NCI-H1436 treated with DMSO at 0.1 percent for 48 hours (cell line): ENCODE data around the gene BSG.
"Not testable (repeated sequence)": the region's sequence is repeated elsewhere in the genome, so short reads cannot be mapped to it uniquely, and the experiment has no call there.

Experiments
- DNase-seq: peaks from one replicate; lab custom pipeline; 2025; lab: John Stamatoyannopoulos, UW

The BSG gene

DNA sequence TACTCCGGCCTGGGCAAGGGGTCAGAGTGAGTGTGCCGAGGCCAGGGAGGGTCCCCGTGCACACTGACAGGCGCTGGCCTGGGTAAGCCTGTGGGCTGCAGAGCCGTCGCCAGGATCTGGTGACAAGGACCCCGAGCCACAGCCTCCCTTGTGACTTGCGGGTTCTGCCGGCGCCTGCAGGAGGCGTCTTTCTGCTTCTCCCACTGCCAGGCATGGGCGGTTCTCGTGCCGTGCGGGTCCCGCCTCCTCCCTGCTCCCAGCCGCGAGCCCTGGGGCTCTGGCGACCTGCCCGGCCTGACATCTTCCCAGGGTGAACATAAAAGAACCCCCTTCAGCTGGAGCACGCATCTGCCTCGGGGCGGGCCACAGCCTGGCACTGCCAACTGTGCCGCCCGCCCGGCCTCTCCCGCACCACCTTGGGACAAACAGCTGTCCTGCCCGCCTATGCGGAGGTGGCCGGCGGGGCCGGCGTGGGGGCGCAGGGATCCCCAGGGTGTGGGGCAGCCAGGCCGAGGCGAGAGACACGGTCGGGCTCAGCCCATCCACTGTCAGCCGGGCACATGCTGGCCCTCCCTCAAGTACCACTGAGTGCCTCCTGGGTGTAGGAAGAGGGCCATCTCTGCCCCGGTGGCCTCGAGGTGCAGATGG, 15.8 kb downstream of the BSG start:
- peak; percentile 73 for DNase-seq

DNA sequence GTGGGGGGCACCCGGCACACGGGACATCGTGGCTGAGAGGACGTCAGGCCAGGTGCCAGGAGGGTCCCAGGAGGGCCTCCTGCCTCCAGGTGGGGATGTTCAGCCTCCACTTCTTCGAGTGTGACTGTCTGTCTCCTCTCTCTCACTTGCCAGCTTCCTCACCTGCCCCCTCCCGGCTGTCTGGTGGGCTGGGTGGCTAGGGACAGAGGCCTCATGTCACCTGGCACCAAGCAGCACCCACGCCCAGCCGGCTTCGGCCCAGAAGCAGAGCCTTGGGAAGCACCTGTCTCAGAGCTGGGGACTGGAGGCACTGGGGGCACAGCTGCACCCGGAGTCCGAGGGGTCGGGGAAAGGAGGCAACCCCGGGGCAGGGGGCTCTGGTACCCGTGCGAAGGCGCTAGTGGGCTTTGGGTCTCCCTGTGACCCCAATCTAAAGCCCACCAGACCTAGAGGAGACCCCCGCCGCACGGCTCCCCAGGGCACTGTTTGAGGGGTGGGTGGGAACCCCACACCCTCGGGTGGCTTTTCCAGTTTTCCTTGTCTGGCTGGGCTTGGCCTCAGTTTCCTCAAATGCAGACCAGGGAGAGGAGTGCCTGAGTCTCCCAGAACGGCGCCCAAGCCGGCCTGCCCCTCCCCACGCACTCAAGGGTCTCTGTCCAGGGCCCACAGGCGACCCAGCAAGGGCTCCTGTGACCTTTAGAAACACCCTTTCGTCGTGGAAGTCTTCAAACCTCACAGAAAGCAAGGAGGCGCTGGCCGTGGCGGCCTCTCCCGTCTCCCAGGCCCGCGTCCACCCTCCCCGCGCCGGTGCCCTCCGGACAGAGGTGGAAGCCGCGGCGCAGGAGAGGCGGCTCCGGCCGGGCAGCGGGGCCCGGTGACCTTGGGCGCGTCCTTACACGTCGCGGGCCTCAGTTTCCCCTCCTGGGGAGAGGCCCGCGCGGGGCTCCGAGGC, 16.6 kb downstream of the BSG start:
- DNase-seq: peak; percentile 31

DNA sequence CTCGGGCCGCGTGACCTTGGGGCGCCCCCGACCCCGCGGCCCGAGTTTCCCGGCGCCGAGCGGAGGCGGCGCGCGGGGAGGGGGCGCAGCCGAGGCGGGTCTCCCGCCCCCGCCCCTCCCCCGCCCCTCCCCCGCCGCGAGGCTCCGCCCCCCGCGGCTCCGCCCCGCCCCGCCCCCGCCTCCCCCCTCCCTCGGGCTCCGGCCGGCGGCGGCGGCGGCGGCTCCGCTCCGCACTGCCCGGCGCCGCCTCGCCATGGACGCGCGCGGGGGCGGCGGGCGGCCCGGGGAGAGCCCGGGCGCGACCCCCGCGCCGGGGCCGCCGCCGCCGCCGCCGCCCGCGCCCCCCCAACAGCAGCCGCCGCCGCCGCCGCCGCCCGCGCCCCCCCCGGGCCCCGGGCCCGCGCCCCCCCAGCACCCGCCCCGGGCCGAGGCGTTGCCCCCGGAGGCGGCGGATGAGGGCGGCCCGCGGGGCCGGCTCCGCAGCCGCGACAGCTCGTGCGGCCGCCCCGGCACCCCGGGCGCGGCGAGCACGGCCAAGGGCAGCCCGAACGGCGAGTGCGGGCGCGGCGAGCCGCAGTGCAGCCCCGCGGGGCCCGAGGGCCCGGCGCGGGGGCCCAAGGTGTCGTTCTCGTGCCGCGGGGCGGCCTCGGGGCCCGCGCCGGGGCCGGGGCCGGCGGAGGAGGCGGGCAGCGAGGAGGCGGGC, 17.4 kb downstream of the BSG start, which contains the start of gene HCN2:
Gene HCN2 (plus strand): TSS at position 189 of the 703 bp plus-strand sequence. CDS start 65 bp downstream, at position 254.
- no peak for DNase-seq

DNA sequence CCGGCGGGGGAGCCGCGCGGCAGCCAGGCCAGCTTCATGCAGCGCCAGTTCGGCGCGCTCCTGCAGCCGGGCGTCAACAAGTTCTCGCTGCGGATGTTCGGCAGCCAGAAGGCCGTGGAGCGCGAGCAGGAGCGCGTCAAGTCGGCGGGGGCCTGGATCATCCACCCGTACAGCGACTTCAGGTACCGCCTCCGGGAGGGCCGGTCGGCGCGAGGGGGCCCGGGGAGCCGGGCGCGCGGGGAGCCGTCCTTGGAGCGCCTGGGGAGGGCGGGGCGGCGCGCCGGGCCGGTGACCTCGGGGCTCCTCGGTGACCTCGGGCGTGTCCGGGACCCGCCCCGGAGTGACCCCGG, 18.0 kb downstream of the BSG start:
- no peak for DNase-seq

DNA sequence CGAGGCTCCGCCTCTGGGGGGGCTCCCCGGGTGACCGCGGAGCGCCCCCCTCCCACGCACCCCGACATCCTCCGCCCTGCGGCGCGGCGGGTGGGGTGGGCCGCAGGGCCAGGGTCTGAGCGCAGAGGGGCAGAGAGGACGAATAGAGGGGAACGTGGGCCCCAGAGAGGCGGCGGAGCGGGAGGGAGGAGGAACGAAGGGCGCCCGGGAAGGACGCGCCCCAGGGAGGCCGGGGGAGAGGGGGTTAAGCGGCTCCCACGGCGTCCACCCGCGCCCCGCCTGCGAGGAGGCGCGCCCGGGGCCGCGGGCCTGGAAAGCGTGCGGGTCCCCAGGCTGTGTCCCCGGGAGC, 18.3 kb downstream of the BSG start:
- no peak for DNase-seq

DNA sequence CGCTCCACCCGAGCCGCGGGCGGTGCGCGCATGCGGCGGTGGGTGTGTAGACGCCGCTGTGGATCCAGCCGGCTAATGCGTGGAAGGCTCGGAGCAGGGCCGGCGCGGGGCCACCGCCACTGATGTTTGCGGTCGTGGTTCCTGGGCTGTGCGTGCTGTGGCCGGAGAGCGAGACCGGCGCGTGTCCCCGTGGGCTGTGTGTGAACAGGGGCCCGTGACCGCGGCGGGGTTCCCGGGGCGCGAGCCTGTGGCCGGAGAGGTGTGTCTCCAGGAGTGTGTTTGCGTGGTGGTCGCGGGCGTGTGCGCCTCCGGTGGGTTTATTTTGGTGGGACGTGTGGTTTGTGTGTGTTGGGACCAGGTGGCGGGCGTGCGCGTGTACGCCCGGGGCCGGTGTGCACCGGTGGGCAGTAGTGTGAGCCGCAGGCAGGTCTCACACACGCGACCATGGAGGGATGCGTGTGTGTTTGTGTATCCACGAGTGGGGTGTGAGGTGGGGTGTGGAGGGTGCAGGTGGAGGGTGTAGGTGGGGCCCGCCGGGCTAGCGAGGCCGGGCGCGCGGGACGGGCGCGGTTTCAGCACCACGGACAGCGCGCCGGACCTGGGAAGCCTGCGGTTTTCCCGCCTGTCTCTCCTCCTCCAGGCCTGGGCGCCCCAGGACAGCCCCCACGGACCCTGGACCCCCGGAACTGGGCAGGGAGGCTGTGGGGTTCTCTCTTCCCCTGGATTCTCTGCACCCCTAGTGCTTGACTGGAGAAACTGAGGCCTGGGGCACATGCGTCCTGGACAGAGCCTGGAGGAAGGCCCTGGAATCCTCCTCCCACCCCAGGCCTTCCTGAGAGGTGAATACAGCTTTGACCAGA, 18.9 kb downstream of the BSG start:
- DNase-seq: no peak

DNA sequence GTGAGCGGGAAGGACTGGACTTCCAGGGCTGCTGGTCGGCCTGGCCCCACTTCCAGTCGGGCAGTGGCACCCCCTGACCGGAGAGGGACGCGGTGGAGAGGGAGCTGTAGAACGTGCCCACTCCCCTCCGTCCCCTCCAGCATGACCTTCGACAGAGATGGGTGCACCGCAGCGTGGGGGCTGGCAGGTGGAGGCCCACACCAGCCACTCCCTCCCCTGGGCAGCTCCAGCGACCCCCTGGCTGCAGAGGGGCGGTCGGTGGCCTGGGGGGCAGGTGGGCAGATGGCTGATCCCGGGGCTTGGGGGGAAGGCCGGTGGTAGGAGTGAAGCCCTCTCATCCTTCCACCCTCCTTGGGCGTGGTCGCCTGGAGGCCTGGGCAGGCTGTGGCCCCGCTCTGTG, 19.7 kb downstream of the BSG start:
- no peak for DNase-seq

DNA sequence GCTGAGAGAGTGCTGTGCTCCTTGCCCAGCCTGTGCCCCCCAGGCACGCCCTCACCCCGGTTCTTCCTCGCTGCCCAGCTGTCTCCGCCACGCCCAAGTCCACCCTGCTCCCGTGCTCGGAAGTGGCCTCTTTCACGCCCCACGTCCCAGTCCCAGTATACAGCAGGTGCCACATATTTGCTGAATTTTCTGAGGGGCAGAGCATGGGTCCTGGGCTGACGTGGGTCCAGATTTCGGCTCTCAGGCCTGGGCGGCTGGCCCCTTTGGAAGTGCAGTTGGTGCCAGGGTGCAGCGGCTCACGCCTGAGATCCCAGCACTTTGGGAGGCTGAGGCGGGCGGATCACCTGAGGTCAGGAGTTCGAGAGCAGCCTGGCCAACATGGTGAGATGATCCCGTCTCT, 20.7 kb downstream of the BSG start:
- no peak for DNase-seq

DNA sequence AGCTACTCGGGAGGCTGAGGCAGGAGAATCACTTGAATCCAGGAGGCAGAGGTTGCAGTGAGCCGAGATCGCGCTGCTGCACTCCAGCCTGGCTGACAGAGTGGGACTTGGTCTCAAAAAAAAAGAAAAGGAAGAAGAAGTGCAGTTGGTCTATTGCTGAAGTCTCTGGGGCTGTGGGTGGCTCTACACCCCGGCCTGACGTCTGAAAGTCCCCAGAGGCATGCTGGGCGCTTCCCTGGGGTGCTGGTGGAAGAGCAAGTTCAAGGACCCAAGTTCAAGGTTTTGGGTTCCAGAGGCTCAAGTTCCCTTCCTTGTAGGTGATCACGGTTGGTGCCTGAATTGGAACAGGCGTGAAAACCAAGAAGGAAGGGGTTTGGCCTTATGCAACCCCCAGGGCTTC, 21.1 kb downstream of the BSG start:
- DNase-seq: no peak

DNA sequence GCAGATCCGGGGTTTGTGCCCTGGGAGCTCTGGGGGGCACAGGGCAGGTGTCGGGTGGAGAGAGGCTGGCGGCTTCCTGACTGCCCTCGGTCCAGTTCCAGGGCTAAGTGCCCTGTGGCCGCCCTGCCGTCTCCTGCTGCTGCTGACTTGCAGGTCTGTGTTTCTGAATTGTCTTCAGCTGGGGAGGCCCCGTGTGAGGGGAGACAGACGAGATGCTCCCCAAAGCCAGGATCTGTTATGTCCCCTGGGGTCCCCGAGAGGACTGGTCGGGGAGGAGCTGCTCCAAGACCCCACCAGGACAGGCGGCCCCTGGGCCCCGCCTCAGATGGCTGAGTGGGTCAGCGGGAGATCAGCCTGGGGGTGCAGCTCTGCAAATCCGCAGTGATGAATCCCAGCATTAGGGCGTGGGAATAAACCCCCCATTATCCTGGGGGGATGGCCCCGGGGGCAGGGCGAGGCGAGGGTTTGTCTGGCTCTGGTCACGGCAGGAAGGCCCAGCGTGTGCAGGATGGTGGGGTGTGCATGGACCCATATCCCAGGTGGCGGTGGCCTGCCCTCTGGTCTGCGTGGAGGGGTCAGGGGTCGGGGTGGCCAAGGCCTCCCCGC, 22.0 kb downstream of the BSG start:
- DNase-seq: no peak

DNA sequence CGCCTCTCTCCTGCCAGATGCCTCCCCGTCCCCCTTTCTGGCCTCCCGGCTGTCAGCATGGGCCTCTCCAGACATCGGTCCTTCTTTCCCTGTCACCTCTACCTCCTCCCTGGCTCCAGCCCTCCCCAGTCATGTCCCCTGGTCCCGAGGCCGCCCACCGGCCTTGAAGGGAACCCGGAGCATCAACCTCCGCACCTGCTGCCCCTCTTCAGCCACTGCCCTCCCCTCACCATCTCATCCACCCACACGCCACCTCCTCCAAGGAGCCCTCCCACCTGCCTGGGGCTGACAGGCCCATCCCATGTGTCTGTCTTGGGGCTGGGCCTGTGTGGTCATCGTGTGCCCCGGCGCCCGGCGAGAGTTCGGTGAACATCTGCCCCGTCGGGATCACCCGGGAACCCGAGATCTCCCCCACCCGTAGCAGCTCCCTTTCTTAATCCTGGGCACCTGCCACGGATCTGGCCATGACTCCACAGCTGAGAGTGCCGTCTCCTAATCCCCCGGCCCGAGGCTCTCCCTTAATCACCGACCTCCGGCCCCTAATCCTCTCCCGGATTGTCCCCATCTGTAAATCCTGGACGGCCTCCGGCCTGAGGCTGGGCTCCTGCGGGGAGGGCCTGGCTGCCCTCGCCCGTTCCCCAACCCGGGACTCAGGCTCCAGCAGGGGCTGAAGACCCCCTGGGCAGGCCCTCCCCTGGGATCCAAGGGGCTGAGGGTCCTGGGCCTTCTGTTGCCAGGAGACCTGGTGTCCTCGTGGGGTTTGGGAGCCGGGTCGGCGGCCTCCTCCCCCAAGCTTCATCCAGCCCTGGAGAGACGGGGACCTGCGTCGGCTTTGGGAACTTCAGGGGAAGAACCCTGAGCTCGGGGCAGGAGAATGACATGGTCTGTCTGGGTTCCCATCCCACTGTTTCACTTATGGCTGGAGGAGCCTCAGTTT, 23.2 kb downstream of the BSG start:
- no peak for DNase-seq

DNA sequence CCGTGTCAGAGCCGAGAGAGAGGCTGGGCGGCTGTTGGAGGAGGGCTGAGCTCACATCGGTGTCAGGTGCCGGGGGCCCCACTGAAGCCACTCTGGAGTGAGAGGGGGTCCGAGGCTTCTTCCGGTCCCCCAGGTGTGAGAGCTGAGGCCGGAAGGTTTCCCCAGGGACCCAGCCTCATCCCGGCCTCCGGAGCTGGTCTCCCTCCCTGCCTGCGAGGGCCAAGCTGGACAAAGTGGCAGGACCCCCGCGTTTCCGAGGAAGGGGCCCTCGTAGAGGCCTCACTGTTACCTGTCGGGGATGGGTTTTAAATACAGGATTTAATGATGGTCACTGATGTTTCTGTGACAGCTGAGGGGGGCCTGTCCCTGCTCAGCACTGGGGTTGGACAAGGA, 23.9 kb downstream of the BSG start:
- no peak for DNase-seq

DNA sequence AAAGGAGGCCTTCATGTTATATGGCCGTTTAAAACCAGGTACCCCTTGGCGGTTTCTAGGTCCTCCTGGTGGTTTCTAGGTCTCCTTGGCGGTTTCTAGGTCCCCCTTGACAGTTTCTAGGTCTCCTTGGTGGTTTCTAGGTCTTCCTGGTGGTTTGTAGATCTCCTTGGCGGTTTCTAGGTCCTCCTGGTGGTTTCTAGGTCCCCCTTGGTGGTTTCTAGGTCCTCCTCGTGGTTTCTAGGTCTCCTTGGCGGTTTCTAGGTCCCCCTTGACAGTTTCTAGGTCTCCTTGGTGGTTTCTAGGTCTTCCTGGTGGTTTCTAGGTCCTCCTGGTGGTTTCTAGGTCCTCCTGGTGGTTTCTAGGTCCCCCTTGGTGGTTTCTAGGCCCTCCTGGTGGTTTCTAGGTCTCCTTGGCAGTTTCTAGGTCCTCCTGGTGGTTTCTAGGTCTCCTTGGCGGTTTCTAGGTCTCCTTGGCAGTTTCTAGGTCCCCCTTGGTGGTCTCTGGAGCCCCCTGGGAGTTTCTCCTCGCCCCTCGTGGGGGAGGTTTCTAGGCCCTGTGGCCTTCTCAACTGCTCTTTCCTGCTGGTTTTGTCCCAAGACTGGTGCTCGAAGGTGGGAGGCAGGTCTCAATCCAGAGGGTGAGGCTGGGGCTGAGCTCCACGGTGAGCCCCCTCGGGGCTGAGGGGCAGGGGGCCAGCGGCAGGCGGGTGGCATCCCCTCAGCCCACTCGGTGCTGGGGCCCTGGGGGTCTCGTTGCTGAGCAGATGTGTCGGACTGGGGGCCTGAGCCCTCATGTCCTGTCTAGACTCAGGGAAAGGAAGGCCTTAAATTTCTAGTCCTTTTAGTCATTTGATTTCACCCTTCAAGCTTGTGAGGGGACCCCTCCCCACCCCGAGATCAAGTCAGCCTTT, 25.3 kb downstream of the BSG start:
- no peak for DNase-seq

DNA sequence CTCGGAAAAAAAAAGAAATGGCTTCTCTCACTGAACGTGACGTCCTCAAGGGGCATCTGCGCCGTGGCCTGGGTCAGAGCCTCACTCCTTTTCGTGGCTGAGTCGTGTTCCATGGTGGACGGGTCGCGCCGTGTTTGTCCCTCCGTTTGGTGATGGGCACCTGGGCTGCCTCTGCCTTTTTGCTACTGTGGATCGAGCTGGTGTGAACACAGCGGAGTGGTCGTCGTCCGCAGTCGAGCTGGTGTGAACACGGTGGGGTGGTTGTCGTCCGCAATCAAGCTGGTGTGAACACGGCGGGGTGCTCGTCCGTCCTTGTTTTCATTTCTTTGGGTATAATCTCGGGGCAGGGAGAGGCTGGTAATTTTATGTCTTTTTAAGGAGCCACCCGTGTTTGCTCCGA, 28.9 kb downstream of the BSG start:
- DNase-seq: no peak

DNA sequence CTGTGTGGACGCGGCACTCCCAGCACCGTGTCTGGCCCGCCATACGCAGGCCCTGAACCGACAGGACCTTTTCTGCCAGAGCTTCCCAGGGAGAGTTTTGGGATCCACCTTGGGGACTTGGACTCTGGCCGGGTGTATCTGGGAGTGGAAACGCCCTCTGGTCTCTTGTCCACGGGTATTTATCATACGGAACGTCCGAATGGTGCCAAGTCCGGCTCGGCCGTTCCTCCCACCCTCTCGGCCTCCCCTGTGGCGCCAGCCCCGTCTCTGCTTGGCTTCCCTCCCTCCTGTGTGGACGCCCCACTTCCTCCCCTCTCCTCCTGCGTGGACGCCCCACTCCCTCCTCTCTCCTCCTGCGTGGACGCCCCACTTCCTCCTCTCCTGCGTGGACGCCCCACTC, 29.4 kb downstream of the BSG start:
- no peak for DNase-seq

DNA sequence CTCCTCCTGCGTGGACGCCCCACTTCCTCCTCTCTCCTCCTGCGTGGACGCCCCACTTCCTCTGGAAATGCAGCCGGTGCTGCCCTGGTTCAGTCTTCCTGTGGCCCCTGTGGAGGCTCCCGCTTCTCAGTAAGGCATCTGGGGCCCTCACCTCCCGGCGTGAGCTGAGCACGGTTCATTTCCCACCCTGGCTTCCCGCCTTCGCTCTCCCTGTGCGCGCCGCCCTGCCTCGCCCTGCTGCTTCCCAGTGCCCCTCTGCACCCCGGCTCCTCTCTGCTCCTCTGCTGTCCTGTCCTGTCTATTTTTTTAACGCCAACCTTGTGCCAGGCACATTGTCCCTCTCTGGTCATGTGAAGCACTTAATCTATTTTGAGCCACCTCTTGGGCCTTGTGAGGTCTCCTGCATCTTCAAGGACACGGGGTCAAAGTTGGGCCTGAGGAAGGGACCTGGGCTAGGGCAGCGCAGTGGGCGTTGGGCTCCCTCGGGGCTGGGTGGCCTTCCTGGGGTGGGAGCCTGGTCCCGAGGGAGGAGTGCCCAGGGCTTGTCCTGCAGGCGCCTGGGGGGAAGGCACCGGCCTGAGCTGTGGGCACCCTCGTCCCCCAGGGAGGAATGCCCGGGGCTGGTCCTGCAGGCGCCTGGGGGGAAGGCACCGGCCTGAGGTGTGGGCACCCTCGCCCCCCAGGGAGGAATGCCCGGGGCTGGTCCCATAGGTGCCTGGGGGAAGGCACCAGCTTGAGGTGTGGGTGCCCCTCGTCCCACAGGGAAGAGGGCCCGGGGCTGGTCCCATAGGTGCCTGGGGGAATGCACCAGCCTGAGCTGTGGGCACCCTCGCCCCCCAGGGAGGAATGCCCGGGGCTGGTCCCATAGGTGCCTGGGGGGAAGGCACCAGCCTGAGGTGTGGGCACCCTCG, 30.2 kb downstream of the BSG start:
- DNase-seq: no peak

DNA sequence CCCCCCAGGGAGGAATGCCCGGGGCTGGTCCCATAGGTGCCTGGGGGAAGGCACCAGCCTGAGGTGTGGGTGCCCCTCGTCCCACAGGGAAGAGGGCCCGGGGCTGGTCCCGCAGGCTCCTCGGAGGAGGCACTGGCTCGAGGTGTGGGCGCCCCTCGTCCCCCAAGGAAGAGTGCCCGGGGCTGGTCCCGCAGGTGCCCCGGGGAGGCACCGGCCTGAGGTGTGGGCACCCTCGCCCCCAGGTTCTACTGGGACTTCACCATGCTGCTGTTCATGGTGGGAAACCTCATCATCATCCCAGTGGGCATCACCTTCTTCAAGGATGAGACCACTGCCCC, 30.9 kb downstream of the BSG start:
- not testable (repeated sequence) for DNase-seq

DNA sequence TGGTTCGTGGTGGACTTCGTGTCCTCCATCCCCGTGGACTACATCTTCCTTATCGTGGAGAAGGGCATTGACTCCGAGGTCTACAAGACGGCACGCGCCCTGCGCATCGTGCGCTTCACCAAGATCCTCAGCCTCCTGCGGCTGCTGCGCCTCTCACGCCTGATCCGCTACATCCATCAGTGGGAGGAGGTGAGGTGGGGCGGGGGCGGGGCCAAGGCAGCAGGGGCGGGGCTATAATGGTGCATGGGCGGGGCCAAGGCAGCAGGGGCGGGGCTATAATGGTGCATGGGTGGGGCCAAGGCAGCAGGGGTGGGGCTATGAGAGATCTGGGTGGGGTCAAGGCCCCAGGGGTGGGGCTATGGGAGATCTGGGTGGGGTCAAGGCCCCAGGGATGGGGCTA, 31.4 kb downstream of the BSG start:
- DNase-seq: not testable (repeated sequence)
